Fibroblast of villous mesenchyme (primary cell): Measurements from ENCODE around the gene LMBRD1. TPM values are rescaled to one million over a fixed set of nuclear protein-coding genes. Genes with fewer than 3 reads are reported as not detected.

Source experiments
- DNase-seq: peaks from one replicate; pipeline ENCODE4 v3.0.0-alpha.2; 2010; ENCODE audit warnings: low read depth
- H3K4me3 ChIP-seq: 2 replicates; pipeline ENCODE4 v1.5.1; 2011; ENCODE audit warnings: low read depth, mild to moderate bottlenecking, low read length
- CTCF ChIP-seq: IDR thresholded peaks from 2 replicates; pipeline ENCODE4 v1.5.1; 2012; ENCODE audit warnings: low read depth, mild to moderate bottlenecking, low read length; ENCODE audit not compliant: insufficient read depth
- total RNA-seq: library from RNA; depleted of rRNA; stranded (reverse); fragments of >200 nt; gene quantifications from 2 replicates; pipeline ENCODE4 v1.2.3, GENCODE V29; 2012

The LMBRD1 gene
- total RNA-seq, 1 donor, result 28.5 TPM

DNA sequence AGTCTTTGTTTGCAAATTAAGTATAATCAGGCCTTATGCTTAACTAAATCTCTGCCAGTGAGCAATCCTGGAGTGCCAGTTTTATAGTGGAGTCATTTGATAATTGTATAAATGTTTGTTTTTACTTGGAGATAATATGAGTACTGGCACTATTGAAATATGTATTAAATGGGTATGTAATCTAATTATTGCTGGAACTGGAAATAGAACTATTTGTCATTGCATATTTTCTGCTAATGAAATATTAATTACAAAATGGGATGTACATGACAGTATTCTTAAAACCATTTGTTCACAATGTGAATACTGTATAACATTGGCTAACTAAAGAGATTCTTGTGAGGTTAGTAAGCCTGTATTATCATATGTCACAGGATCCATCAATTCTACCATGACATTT is 20.5 kb upstream of the LMBRD1 start:
- H3K4me3 ChIP-seq, result no peak overlapping the region
- TF ChIP-seq CTCF, result no peak

DNA sequence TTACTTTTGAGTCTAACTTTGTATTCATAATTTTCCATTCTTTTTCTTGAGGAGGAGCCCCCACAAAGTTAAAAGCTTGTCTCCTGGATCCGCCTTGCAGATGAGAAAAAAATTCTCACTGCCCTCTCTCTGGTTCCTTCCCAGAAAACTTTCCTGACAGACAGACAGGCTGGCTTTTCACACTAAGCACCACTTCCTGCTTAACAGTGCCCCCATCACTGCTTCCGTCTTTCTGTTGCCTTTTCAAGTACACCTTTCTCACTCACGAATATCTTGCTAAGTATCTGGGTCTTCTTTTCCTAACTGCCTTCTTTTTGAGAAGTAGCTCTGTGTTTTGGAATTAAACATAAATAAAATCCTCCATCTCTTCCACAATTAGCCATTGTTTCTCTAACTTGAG is 19.8 kb upstream of the LMBRD1 start:
- DNase-seq, result no peak
- no peak for TF ChIP-seq CTCF
- H3K4me3 ChIP-seq, result no peak overlapping the region

More for the DNA sequence above, 20.5 kb upstream of the LMBRD1 start:
- no peak for DNase-seq

DNA sequence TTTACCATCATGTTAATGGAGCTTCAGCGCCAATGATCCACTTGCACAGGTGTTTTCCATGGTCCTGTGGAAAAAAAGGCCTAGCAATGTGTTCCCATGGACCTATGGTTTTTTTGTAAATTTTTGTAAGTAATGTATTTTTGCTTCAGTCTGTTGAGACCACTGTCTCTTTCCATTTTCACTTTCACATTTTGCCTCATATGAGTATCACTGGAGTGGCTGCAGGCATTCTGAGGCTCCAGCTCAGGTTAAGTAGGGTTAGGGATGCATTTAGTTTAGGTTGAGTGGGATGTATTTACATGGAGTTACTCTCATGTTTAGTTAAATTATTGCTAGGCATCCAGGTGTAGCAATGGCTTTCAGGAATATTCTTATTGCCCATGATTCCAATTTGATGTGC is 19.2 kb upstream of the LMBRD1 start:
- TF ChIP-seq CTCF, result no peak
- H3K4me3 ChIP-seq, result no peak overlapping the region
- no peak for DNase-seq

DNA sequence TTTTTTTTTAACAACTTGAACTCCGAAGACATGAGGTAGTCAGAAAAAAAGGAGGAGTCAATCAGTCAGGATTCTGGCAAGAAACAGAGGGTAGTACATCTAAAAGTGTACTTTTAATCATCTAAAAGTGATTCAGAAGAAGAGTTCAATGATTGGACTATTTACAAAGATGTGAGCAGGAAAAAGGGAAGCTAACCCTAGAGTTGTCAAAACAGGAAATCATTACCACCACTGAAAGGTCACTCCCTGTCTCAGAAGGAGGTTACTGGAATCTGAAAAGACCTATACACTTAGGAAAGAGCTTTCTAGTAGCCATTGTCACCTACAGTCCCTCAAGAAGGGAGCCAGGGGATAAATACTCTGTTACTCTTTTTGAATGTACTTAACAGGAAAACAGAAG is 16.7 kb upstream of the LMBRD1 start:
- DNase-seq, result peak; percentile 12
- no peak overlapping the region for H3K4me3 ChIP-seq
- TF ChIP-seq CTCF, result no peak

- no peak for DNase-seq
- no peak for TF ChIP-seq CTCF
- no peak overlapping the region for H3K4me3 ChIP-seq
These were observed 16.1 kb upstream of the LMBRD1 start for GRCh38 chr6:69812746-69813427.

DNA sequence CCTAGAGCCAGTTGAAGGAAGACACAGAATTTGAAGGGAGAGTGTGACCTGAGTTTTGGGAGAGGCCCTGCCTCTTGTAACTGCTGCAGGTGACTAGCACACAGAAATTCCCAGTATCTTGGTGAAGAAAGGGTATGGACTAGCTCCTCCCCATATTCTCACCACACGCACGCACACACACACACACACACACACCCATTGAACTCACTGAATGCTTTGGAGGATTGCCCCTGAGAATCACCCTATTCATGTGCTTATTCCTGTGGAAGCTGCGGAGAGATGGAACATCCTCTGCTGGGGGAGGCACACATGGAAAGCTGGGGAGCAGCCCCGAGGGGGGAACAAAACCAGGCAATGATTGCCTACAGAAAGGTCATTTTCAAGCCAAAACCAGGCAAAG is 6.2 kb upstream of the LMBRD1 start:
- DNase-seq, result no peak
- H3K4me3 ChIP-seq, result no peak overlapping the region
- TF ChIP-seq CTCF, result no peak

DNA sequence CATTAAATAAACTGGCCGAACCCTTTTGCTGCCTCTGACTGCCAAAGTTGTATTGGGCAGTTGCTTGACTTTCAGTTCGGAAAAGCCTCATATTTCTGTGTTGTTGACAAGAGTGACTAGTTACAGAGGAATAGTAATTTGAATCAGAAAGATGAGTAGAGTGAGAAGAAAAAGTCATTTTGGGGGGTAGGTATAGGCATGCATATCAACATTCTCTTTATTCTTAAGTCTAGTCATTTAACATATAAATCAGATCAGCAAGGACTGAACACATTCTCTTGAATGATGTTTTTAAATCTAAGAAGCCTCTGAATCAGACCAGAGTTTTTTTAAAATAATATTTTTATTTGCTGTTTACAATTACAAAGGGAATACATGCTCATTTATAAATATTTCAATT is 4.9 kb upstream of the LMBRD1 start:
- no peak overlapping the region for H3K4me3 ChIP-seq
- no peak for TF ChIP-seq CTCF

More for the DNA sequence above, 4.9 kb upstream of the LMBRD1 start:
- DNase-seq, result no peak
